Measurements from ENCODE around the gene CX3CR1.

CX3CR1 gene

DNA sequence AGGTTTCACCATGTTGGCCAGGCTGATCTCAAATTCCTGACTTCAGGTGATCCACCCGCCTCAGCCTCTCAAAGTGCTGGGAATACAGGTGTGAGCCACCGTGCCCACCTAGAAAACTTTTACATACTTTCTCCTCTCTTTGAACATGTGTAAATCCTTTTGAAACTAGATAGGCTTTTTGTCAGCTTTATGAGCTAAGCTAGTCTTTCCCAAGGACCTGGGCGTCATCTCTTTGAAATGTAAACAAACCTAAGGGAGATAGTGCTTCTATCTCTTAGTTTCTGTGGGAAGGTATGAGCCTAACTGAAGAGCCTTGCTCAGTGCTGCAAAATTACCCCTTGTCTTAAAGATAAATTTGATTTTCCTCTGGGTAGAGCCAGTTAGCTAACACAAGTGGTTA, 4.8 kb downstream of the CX3CR1 start:
- TF ChIP-seq, protein P1, sequence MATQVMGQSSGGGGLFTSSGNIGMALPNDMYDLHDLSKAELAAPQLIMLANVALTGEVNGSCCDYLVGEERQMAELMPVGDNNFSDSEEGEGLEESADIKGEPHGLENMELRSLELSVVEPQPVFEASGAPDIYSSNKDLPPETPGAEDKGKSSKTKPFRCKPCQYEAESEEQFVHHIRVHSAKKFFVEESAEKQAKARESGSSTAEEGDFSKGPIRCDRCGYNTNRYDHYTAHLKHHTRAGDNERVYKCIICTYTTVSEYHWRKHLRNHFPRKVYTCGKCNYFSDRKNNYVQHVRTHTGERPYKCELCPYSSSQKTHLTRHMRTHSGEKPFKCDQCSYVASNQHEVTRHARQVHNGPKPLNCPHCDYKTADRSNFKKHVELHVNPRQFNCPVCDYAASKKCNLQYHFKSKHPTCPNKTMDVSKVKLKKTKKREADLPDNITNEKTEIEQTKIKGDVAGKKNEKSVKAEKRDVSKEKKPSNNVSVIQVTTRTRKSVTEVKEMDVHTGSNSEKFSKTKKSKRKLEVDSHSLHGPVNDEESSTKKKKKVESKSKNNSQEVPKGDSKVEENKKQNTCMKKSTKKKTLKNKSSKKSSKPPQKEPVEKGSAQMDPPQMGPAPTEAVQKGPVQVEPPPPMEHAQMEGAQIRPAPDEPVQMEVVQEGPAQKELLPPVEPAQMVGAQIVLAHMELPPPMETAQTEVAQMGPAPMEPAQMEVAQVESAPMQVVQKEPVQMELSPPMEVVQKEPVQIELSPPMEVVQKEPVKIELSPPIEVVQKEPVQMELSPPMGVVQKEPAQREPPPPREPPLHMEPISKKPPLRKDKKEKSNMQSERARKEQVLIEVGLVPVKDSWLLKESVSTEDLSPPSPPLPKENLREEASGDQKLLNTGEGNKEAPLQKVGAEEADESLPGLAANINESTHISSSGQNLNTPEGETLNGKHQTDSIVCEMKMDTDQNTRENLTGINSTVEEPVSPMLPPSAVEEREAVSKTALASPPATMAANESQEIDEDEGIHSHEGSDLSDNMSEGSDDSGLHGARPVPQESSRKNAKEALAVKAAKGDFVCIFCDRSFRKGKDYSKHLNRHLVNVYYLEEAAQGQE (IDR thresholded peaks at IDR 0.05; ENCODE audit: insufficient read depth in 1 of 2, low read depth in 2 of 2, low read length in 2 of 2) = no peak
- TF ChIP-seq POLR2AphosphoS5 (IDR thresholded peaks at IDR 0.05; ENCODE audit: low read depth, low read length) (no peak), TAF1 (IDR thresholded peaks at IDR 0.05; ENCODE audit: borderline replicate concordance, insufficient read depth, low read length) (no peak), FOXP2 (optimal IDR thresholded peaks at IDR 0.05; ENCODE audit: borderline replicate concordance, extremely low read depth, extremely low read length, insufficient read depth) (no peak), SIN3A (IDR thresholded peaks at IDR 0.05; ENCODE audit: borderline replicate concordance, insufficient read depth, low read length) (no peak)

DNA sequence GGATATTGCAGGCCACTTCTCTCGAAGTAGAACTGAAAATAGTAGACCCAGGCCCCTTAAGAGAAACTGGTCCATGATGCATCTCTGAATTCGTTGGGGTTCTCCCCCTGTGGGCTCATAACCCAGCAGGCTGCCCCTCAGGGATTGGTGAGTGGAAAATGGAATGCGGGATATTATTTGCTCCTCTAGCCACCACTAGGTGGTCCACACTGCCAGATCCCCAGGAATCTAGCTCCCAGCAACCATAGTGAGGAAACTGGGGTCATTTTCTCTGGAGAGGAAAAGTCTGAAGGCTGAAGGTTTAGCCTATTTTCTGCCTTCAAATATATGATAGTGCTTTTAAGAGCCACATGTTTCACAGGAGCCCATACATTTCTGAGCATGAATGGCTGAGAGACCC, 6.7 kb downstream of the CX3CR1 start:
- TF ChIP-seq, protein P1 (IDR thresholded peaks at IDR 0.05; ENCODE audit: insufficient read depth in 1 of 2, low read depth in 2 of 2, low read length in 2 of 2) = no peak
- TF ChIP-seq SIN3A (IDR thresholded peaks at IDR 0.05; ENCODE audit: borderline replicate concordance, insufficient read depth, low read length) (no peak), TAF1 (IDR thresholded peaks at IDR 0.05; ENCODE audit: borderline replicate concordance, insufficient read depth, low read length) (no peak), FOXP2 (optimal IDR thresholded peaks at IDR 0.05; ENCODE audit: borderline replicate concordance, extremely low read depth, extremely low read length, insufficient read depth) (no peak), POLR2AphosphoS5 (IDR thresholded peaks at IDR 0.05; ENCODE audit: low read depth, low read length) (no peak)

DNA sequence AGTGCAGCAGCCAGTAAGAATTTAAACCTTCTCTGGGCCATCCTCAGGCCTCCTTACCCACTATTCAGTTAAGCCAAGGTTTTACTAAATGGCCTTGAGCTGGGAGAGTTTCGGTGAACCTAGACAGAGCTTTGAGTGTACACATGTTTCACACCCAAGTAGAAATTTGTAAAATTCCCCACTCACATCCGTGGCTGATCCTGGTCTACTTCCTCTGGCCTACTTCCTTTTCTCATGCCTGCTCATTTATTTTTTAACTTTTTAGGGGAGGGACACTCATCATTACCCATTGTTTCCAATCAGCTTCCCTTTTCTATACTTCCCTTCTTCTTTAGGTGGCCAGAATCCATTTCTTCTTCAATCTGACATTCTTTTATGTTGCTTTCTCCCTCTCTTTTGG, 7.6 kb downstream of the CX3CR1 start:
- no peak for TF ChIP-seq SIN3A (IDR thresholded peaks at IDR 0.05; ENCODE audit: borderline replicate concordance, insufficient read depth, low read length)
- TF ChIP-seq FOXP2 (optimal IDR thresholded peaks at IDR 0.05; ENCODE audit: borderline replicate concordance, extremely low read depth, extremely low read length, insufficient read depth) = no peak
- TF ChIP-seq TAF1 (IDR thresholded peaks at IDR 0.05; ENCODE audit: borderline replicate concordance, insufficient read depth, low read length) = no peak
- TF ChIP-seq, protein P1 (IDR thresholded peaks at IDR 0.05; ENCODE audit: insufficient read depth in 1 of 2, low read depth in 2 of 2, low read length in 2 of 2) = no peak
- TF ChIP-seq POLR2AphosphoS5 (IDR thresholded peaks at IDR 0.05; ENCODE audit: low read depth, low read length) = no peak

DNA sequence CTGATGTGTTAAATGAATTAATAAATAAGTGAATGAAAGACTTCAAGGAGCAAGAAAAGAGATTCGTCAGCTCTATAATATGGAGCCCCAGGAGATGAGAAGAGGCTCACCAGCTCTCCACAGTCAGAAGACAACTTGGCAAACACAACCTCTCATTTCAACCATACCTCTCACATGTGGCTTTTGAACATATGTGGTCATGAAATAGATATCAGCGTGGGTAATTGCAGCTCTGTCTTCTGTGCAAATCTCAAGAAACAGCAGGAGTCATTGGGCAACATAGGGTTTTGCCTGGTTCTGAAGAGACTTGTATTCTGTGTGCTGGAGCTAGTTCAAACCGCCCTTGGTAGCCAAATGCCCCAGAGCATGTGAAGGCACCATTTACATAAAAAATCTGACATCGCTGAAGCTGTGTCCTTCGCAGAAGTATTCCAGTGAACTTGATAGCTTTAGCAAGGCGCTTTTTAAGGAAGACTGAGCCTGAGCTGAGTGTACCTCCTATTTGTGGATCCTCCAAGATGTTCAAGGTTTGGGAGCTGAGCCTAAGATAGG, 8.4 kb downstream of the CX3CR1 start:
- TF ChIP-seq FOXP2 (optimal IDR thresholded peaks at IDR 0.05; ENCODE audit: borderline replicate concordance, extremely low read depth, extremely low read length, insufficient read depth) (no peak), POLR2AphosphoS5 (IDR thresholded peaks at IDR 0.05; ENCODE audit: low read depth, low read length) (no peak)

DNA sequence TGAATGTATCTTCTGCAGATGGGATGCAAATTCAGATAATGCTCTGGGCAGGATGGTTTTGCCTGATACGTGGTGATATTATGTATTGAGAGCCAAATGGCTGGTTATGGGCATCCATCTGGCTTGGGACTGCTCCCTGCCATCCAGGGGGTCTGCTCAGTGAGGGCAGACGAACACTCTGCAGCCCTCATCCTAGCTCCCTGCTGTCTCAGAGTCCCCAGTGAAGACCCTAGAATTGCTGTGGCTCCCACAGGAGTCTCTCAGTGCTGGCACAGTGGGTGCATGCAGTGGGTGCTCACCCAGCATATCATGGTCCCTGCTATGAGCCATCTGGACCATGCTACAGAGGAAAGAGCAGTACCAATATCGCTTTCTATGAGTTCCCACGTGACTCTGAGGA, 10.3 kb downstream of the CX3CR1 start:
- TF ChIP-seq SIN3A (IDR thresholded peaks at IDR 0.05; ENCODE audit: borderline replicate concordance, insufficient read depth, low read length) (no peak), FOXP2 (optimal IDR thresholded peaks at IDR 0.05; ENCODE audit: borderline replicate concordance, extremely low read depth, extremely low read length, insufficient read depth) (no peak), TAF1 (IDR thresholded peaks at IDR 0.05; ENCODE audit: borderline replicate concordance, insufficient read depth, low read length) (no peak), POLR2AphosphoS5 (IDR thresholded peaks at IDR 0.05; ENCODE audit: low read depth, low read length) (no peak)
- TF ChIP-seq, protein P1 (IDR thresholded peaks at IDR 0.05; ENCODE audit: insufficient read depth in 1 of 2, low read depth in 2 of 2, low read length in 2 of 2) = no peak

Data from PFSK-1 (cell line).